ENCODE data around the gene AMMECR1.

DNA sequence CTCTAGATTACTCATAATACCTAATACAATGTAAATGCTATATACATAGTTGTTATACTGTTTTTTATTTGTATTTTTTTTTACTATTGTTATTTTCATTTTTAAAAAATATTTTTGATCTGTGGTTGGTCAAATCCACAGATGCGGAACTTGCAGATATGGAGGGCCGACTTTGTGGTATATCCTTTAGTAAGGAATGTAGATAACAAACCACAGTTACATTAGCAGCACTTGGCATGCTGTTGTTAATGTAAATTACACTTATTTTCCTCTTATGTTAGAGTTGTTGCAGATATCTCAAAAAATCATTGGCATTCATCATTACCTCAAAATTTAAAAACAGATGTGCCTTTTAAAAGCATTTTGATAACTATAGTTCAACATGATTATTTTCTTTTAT, 164.0 kb downstream of the AMMECR1 start:
- TF ChIP-seq CTCF (IDR thresholded peaks at IDR 0.05) = no peak
- TF ChIP-seq POLR2A (IDR thresholded peaks at IDR 0.05) = no peak
